ENCODE measurements around the gene HSD17B12. TPM values are rescaled to one million over a fixed set of nuclear protein-coding genes. Genes with fewer than 3 reads are reported as not detected.
A peak's percentile ranks its signal among the peaks of the same experiment; 100 is the strongest.

The HSD17B12 gene
- total and polyA plus RNA-seq, 2 of the 4 experiments (the other 2 are of a cell fraction) = 38.0 to 44.6 TPM

DNA sequence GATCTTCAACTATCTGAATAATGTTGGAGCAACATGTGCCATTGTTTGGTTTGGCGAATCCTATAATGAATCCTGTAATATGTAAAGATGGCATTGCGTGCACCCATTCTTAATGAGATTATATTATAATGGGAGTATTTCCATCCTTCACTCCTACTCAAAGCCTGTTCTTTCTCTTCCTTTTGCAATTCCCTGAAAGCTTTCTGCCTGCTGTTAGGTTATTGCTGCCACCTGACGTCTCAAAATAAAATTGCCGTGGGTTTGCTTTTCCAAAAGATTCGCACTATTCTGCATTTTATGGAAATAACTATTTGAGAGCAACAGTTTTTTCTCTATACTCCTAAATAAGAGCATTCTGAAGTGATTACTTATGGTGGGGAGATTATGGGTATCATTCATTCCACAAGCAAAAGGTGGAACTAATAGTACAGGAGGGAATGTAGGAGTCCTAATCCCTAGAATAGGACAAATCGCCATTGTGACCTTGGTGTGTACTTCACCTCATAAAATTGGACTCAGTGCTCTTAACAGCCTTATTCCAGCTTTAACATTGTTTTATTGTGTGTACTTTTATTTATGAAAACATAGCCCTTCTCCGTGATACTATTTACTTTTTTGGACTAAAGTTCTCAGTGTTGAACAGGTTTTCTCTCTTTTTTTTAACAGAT lies 130.5 kb downstream of the HSD17B12 start:
- no CpG with 5 or more reads among the region's 7 CpGs for WGBS, 2 experiments (ENCODE audit: extremely low coverage in 2 of 2, insufficient read length in 1 of 2)
- H3K9me1 ChIP-seq (ENCODE audit: insufficient read depth, low read length) = 0 out of 2 replicates have a peak, but pooled peaks cover 3% of the 10 kb centered on the region
- H4K8ac ChIP-seq (ENCODE audit: low read depth in 2 of 2, low read length in 2 of 2) = no peak overlapping the region
- in situ Hi-C loops (cut with MboI; ENCODE audit: low sequenced_read_pairs) = no loop called here
- intact Hi-C loops (cut with micrococcal nuclease) = no loop called here
- H4K91ac ChIP-seq (ENCODE audit: insufficient read depth, low read depth, low read length) = no peak overlapping the region
- H3K4ac ChIP-seq (ENCODE audit: low read depth, low read length) = no peak overlapping the region
- no peak overlapping the region for H3K23ac ChIP-seq (ENCODE audit: low read depth, low read length)
- H3K79me1 ChIP-seq (ENCODE audit: low read depth in 1 of 2, low read length in 2 of 2) = peaks cover 0 to 4% of the 10 kb centered on the region in 2 experiments; a peak in 1 of 4 replicates
- ChIA-PET CTCF (interaction anchor here (0.6 to 1.5 kb wide), 2 partner anchors 15 kb away, joined by 3 to 7 read pairs; no protein-coding TSS in a partner anchor), POLR2A (ENCODE audit: unreplicated experiment) (no interaction called here)
- H3K18ac ChIP-seq (ENCODE audit: low read depth, low read length) = no peak overlapping the region
- no peak overlapping the region for H2BK15ac ChIP-seq (ENCODE audit: low read depth, low read length)
- 0 out of 2 replicates have a peak, but pooled peaks cover 1% of the 10 kb centered on the region for H3K36me3 ChIP-seq (ENCODE audit: control insufficient read depth, insufficient read depth, low read length)
- H2AK5ac ChIP-seq (ENCODE audit: low read depth, low read length) = no peak overlapping the region
- no peaks in the 10 kb centered on the region for H3K4me1 ChIP-seq (ENCODE audit: control insufficient read depth, insufficient read depth, low read length)
- H3K56ac ChIP-seq (ENCODE audit: extremely low read depth, insufficient read depth, low read length) = no peak overlapping the region
- no peaks in the 10 kb centered on the region for H4K20me1 ChIP-seq (ENCODE audit: insufficient read depth, low read length)
- H4K5ac ChIP-seq (ENCODE audit: low read depth, low read length) = no peak overlapping the region
- no peaks in the 10 kb centered on the region for H3K27me3 ChIP-seq (ENCODE audit: control insufficient read depth, insufficient read depth, low read length)
- no peak for DNase-seq
- no TSS peak for BruUV-seq (replicated peaks)
- H3K4me3 ChIP-seq (ENCODE audit: insufficient read depth, low read depth, low read length) = no peak overlapping the region
- dilution Hi-C loops (cut with HindIII; ENCODE audit: low sequenced_read_pairs, unreplicated experiment) = no loop called here
- TF ChIP-seq SMC3 (IDR thresholded peaks at IDR 0.05; ENCODE audit: low read depth, low read length) (peak; percentile 33), CEBPB (IDR thresholded peaks at IDR 0.05; ENCODE audit: low read depth, low read length) (no peak), POLR2A (IDR thresholded peaks at IDR 0.05; ENCODE audit: low read depth, low read length) (no peak), BHLHE40 (IDR thresholded peaks at IDR 0.05; ENCODE audit: low read depth, low read length) (no peak), RCOR1 (IDR thresholded peaks at IDR 0.05; ENCODE audit: insufficient replicate concordance, low read length) (no peak), RFX5 (IDR thresholded peaks at IDR 0.05; ENCODE audit: low read depth, low read length) (no peak), RAD21 (IDR thresholded peaks at IDR 0.05; ENCODE audit: low read length) (peak; percentile 52), MAZ (IDR thresholded peaks at IDR 0.05; ENCODE audit: borderline replicate concordance, low read depth, low read length) (no peak), MAFK (IDR thresholded peaks at IDR 0.05; ENCODE audit: low read depth, low read length) (no peak)
- TF ChIP-seq, protein P1, sequence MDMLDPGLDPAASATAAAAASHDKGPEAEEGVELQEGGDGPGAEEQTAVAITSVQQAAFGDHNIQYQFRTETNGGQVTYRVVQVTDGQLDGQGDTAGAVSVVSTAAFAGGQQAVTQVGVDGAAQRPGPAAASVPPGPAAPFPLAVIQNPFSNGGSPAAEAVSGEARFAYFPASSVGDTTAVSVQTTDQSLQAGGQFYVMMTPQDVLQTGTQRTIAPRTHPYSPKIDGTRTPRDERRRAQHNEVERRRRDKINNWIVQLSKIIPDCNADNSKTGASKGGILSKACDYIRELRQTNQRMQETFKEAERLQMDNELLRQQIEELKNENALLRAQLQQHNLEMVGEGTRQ (IDR thresholded peaks at IDR 0.05; ENCODE audit: low read depth, low read length) = no peak
- TF ChIP-seq, protein P2, sequence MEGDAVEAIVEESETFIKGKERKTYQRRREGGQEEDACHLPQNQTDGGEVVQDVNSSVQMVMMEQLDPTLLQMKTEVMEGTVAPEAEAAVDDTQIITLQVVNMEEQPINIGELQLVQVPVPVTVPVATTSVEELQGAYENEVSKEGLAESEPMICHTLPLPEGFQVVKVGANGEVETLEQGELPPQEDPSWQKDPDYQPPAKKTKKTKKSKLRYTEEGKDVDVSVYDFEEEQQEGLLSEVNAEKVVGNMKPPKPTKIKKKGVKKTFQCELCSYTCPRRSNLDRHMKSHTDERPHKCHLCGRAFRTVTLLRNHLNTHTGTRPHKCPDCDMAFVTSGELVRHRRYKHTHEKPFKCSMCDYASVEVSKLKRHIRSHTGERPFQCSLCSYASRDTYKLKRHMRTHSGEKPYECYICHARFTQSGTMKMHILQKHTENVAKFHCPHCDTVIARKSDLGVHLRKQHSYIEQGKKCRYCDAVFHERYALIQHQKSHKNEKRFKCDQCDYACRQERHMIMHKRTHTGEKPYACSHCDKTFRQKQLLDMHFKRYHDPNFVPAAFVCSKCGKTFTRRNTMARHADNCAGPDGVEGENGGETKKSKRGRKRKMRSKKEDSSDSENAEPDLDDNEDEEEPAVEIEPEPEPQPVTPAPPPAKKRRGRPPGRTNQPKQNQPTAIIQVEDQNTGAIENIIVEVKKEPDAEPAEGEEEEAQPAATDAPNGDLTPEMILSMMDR (conservative IDR thresholded peaks at IDR 0.05; ENCODE audit: low read depth, low read length) = peak; percentile 42
- H2AK9ac ChIP-seq (replicated peaks; ENCODE audit: low read depth, low read length, poor library complexity) = no peak overlapping the region
- H3K27ac ChIP-seq (ENCODE audit: insufficient read depth, low read length) = no peak overlapping the region
- no peak overlapping the region for H2BK120ac ChIP-seq (ENCODE audit: low read depth, low read length)
- ATAC-seq (ENCODE audit: low read depth) = no peak
- no peak overlapping the region for H2BK5ac ChIP-seq (ENCODE audit: low read depth, low read length, poor library complexity, severe bottlenecking)
- no peaks in the 10 kb centered on the region for H3K9me3 ChIP-seq (ENCODE audit: control insufficient read depth, insufficient read depth, low read length)
- no peak overlapping the region for H2BK20ac ChIP-seq (ENCODE audit: low read depth, low read length)
- H3K14ac ChIP-seq (replicated peaks; ENCODE audit: low read depth, low read length) = no peak overlapping the region
- H3K9ac ChIP-seq (ENCODE audit: low read depth, low read length) = no peak overlapping the region
- H2AFZ ChIP-seq (replicated peaks; ENCODE audit: low read length, poor library complexity) = no peak overlapping the region
- no peak overlapping the region for H3K4me2 ChIP-seq (ENCODE audit: low read depth, low read length)

Measured in IMR-90 (cell line).